NT2/D1 (cell line): ENCODE data around the gene TTYH2.

ENCODE experiments used
- SUZ12 ChIP-seq: IDR thresholded peaks from 2 replicates; pipeline ENCODE4 v1.6.1; 2011; ENCODE audit not compliant: insufficient read length, insufficient read depth; ENCODE audit errors: extremely low read depth
- ZNF274 ChIP-seq: IDR thresholded peaks from 2 replicates; pipeline ENCODE4 v1.6.1; 2011; ENCODE audit warnings: mild to moderate bottlenecking, low read depth, low read length

- TF ChIP-seq ZNF274 (no peak), SUZ12 (no peak)
Observed at GRCh38 chr17:74199306-74200092, 13.9 kb upstream of the TTYH2 start.
